ENCODE results near the gene BCKDHA. TPM values are rescaled to one million over a fixed set of nuclear protein-coding genes. Genes with fewer than 3 reads are reported as not detected.

Gene BCKDHA
- total and polyA plus RNA-seq, 2 donors (not counting 3 experiments of a cell fraction or from before 2014, with no cell fraction given), result 16.5 to 50.4 TPM

DNA sequence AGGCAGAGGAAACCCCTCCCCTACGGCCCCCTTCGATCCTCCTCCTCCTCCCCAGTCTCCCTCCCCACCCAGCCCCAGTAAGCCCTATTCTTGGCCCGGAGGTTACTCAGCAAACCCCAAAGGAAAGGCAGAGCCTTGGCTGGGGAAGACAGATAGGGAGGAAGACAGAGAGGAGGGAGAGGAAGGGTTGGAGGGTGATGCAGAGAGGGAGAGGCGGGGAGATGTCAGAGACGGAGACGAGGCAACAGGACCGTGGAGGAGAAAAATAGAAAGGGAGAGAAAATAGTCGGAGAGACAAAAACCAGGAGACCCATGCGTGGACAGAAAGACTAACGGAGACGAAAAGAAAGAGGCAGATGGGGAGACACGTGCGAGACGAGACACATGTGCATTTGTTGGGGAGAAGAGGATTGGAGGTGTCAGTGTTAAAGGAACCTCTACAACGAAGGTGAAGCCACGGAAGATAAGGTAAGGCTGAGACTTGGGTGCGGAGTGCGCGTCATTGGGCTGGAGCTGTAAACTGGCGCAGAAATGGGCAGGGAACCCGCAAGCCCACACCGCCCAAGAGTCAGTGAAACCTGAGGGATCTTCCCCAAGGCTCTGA lies 46.8 kb upstream of the BCKDHA start:
- Histone ChIP-seq H3K4me3 (replicated peaks in 1 of 3; ENCODE audit: insufficient read depth in 1 of 3, low read depth in 1 of 3, low read length in 3 of 3) (peak overlapping the region; percentile 75 to 99 (median 90)), H3K4me1 (ENCODE audit: control insufficient read depth, extremely low read depth, insufficient read depth, low read length) (peaks cover 12% of the 10 kb centered on the region), H3K79me2 (ENCODE audit: control insufficient read depth, insufficient read depth, low read length) (peaks cover 67% of the 10 kb centered on the region), H3K9me3 (replicated peaks; ENCODE audit: control insufficient read depth, insufficient read depth, low read length) (no peaks in the 10 kb centered on the region), H3K9ac (replicated peaks; ENCODE audit: extremely low read depth, insufficient read depth, low read length) (peak overlapping the region; percentile 83), H3K4me2 (ENCODE audit: insufficient read depth, low read length) (peak overlapping the region; percentile 73), H3K27me3 (ENCODE audit: control insufficient read depth in 2 of 2, insufficient read depth in 2 of 2, low read length in 2 of 2) (no peaks in the 10 kb centered on the region), H3K36me3 (ENCODE audit: control insufficient read depth in 2 of 2, extremely low read depth in 1 of 2, insufficient read depth in 2 of 2, low read length in 2 of 2) (peaks cover 4 to 11% of the 10 kb centered on the region in 2 experiments), H2AFZ (ENCODE audit: low read depth, low read length) (no peak overlapping the region), H4K20me1 (replicated peaks; ENCODE audit: control insufficient read depth, extremely low read depth, insufficient read depth, low read length) (no peaks in the 10 kb centered on the region), H3K9me1 (replicated peaks; ENCODE audit: control insufficient read depth, extremely low read depth, insufficient read depth, low read length) (no peaks in the 10 kb centered on the region), H3K27ac (ENCODE audit: insufficient read depth, low read depth, low read length) (peak overlapping the region; percentile 70)
- DNase-seq (ENCODE audit: low read depth, low spot score) (peak; percentile 37), FAIRE-seq (peak; percentile 78)
- no TSS peak for BruUV-seq (replicated peaks)
- ChIA-PET CTCF (interaction anchor here (0.7 to 3.8 kb wide), 12 partner anchors 9 to 221 kb away, joined by 3 to 65 read pairs (median 14); partner anchors contain the start of gene B9D2), POLR2A (interaction anchor here (0.8 kb wide), 1 partner anchor 13 kb away, joined by 3 read pairs; the partner anchor contains the start of gene B9D2)
- no peak for TF ChIP-seq POLR2AphosphoS5 (IDR thresholded peaks at IDR 0.05; ENCODE audit: insufficient read depth, low read depth, low read length)
- TF ChIP-seq, protein P1, sequence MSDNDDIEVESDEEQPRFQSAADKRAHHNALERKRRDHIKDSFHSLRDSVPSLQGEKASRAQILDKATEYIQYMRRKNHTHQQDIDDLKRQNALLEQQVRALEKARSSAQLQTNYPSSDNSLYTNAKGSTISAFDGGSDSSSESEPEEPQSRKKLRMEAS (IDR thresholded peaks at IDR 0.05; ENCODE audit: insufficient read depth, insufficient read length), result peak; percentile 81
- peak; percentile 33 for TF ChIP-seq GATA2 (IDR thresholded peaks at IDR 0.05; ENCODE audit: insufficient read depth, insufficient read length, low read depth, low read length)
- peak; percentile 71 for TF ChIP-seq POLR2A (IDR thresholded peaks at IDR 0.05; ENCODE audit: low read depth, low read length)
- no peak for TF ChIP-seq JUN (IDR thresholded peaks at IDR 0.05; ENCODE audit: borderline replicate concordance, insufficient read depth, insufficient read length, low read depth)
- intact Hi-C loops (cut with micrococcal nuclease), result loop anchor here (1.0 to 5.0 kb wide), 3 partner anchors 24 to 196 kb away; no protein-coding TSS in a partner anchor
- dilution Hi-C loops (cut with MboI; ENCODE audit: extremely low pct_ligation_motif_present, low sequenced_read_pairs), result no loop called here

Data from endothelial cell of umbilical vein (primary cell).